HG03108 (cell line): Measurements from ENCODE around the gene BTBD8.

Experiments
- ATAC-seq: cut with Tn5 transposase; IDR thresholded peaks from one replicate; pipeline ENCODE4 v1.9.1; 2021; ENCODE audit warnings: moderate library complexity; ENCODE audit not compliant: unreplicated experiment

The BTBD8 gene

GRCh38 chr1:92091625-92092024 lies 11.5 kb downstream of the BTBD8 start:
- no peak for ATAC-seq

- ATAC-seq: no peak
Measured at GRCh38 chr1:92094090-92094489, 13.9 kb downstream of the BTBD8 start.

- ATAC-seq: no peak
Measured at GRCh38 chr1:92094595-92094994, 14.4 kb downstream of the BTBD8 start.

- no peak for ATAC-seq
Measured at GRCh38 chr1:92095874-92096273, 15.7 kb downstream of the BTBD8 start.

GRCh38 chr1:92096317-92096716 lies 16.2 kb downstream of the BTBD8 start:
- no peak for ATAC-seq

GRCh38 chr1:92105546-92106081 lies 25.5 kb downstream of the BTBD8 start:
- no peak for ATAC-seq

- ATAC-seq: no peak
Measured at GRCh38 chr1:92108631-92109030, 28.5 kb downstream of the BTBD8 start.

- no peak for ATAC-seq
Measured at GRCh38 chr1:92117526-92117925, 37.4 kb downstream of the BTBD8 start.

- no peak for ATAC-seq
Measured at GRCh38 chr1:92118826-92119225, 38.7 kb downstream of the BTBD8 start.

- ATAC-seq: no peak
Measured at GRCh38 chr1:92123868-92124267, 43.7 kb downstream of the BTBD8 start.

GRCh38 chr1:92125204-92125603 lies 45.1 kb downstream of the BTBD8 start:
- no peak for ATAC-seq

- ATAC-seq: no peak
Measured at GRCh38 chr1:92126088-92126487, 45.9 kb downstream of the BTBD8 start.

GRCh38 chr1:92134331-92134730 lies 54.2 kb downstream of the BTBD8 start:
- ATAC-seq: no peak

- ATAC-seq: no peak
Measured at GRCh38 chr1:92136341-92136740, 56.2 kb downstream of the BTBD8 start.

GRCh38 chr1:92154934-92155333 lies 74.8 kb downstream of the BTBD8 start:
- ATAC-seq: no peak

- no peak for ATAC-seq
Measured at GRCh38 chr1:92159593-92159992, 79.4 kb downstream of the BTBD8 start.

GRCh38 chr1:92165389-92165788 lies 85.2 kb downstream of the BTBD8 start:
- ATAC-seq: no peak

- no peak for ATAC-seq
Measured at GRCh38 chr1:92167151-92167550, 87.0 kb downstream of the BTBD8 start.

GRCh38 chr1:92168657-92169056 lies 88.5 kb downstream of the BTBD8 start:
- ATAC-seq: no peak

GRCh38 chr1:92169214-92170005 lies 89.3 kb downstream of the BTBD8 start:
- ATAC-seq: no peak

GRCh38 chr1:92184632-92185031 lies 104.5 kb downstream of the BTBD8 start:
- ATAC-seq: no peak

- ATAC-seq: no peak
Measured at GRCh38 chr1:92186081-92186480, 105.9 kb downstream of the BTBD8 start.
